ENCODE measurements around the gene TAS1R3.
"Not testable (repeated sequence)": the region's sequence is repeated elsewhere in the genome, so short reads cannot be mapped to it uniquely, and the experiment has no call there.

TAS1R3 gene

DNA sequence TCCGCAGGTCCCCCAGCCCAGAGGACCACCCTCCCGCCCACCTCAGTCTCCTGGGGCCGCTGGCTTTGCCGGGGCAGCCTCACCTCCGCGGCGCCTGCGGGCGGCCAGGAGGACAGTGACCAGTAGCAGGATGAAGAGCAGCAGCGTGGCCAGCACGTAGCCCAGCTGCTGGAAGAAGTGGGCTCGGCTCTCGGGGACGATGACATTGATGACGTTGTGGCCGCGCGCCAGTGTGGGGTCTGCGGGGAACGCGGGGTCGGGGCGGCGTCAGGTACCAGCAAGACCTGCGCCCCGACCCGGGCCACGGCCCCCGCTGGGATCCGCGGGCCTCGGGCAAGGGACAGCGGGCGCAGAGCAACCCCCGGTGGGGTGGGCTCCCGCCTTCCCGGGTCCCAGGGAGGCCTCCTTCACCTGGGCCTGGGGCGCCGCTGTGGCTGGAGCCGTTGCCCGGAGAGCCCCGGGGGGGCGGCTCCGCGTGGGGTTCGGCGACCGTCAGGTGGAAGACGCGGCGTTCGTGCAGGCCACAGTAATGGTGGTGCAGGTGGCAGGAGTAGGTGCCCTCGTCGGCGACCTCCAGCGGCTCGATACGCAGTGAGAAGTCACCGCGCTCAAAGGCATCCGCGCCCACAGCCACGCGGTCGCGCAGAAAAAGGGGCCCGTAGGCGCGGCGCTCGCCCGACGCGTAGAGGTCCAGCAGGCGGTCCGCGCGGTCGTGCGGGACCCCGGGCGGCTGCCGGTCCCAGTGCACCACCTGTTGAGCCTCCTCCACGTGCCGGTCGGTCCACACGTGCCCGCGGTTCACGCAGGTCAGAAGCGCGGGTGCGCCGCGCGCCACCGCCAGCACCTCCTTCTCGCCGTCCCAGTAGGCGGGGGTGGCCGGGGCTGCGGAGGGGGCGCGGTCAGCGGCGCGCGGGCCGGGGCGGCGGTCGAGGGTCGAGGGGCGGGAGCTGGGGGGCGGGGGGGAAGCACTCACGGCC is 23.5 kb downstream of the TAS1R3 start:
- DNase-seq = no peak

DNA sequence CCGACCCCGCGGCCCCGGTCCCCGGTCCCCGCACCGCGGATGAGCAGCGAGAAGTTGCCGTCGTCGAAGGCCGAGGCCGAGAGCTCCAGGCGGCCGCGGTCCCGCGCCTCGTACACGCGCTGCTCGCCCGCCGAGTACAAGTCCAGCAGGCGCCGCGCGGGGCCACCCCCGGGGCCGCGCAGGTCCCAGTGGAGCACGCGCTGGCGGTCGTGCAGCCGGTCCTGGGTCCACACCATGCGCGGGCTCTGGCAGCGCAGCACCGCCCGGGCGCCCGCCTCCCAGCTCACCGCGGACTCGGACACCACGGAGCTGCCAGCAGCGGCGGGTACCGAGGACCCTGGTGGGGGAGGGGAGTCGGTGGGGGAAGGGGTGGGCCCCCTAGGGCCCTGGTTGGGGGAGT is 24.3 kb downstream of the TAS1R3 start:
- DNase-seq = no peak

DNA sequence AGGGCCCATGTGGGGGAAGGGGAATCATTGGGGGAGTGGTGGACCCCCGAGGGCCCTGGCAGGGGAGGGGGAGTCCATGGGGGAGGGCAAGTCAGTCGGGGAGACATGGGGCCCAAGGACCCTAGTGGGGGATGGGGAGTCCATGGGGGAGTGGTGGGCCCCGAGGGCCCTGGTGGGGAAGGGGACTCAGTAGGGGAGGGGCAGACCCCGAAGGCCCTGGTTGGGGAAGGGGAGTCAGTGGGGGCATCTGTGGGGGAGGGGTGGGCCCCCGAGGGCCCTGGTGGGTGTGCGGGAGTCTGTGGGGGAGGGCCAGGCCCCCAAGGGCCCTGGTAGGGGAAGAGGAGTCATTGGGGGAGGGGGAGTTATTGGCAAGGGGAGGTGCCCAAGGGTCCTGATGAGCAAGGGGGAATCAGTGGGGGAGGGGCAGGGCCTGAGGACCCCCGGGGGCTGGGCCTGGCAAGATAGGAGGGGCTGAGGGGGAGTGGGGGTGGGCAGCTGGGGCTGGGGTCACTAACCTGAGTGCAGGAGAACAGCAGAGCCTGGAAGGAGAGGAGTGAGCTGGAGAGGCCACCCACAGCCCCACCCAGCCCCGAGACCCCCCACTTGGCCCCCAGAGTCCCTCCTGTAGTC is 25.2 kb downstream of the TAS1R3 start:
- DNase-seq = no peak

DNA sequence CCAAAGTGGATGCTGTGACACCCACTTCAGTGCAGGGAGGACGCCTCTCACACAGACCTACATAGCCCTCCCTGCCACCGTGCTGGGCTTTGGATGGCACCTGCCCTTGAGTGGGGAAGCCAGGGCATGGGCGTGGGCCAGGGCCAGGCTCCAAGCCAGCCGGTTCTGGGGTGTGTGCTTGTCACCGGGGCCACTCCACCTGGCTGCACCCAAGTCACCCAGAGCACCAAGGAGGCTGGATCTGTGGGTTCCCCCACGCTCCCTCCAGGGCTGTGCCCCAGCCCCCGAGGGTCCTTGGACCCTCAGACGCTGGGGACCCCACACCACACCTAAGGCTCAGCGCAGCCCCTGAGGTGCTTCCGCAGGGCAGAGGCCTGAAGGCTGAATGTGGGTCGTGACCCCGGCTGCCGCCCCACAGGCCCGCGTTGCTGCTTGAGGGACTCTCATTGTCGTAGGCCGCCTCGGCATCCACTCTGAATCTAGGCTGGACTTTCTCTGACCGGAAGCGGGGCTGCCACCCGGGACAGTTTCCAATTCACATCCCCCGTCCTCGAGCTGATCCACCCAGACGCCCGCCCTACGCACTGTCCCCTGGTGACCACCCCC is 25.8 kb downstream of the TAS1R3 start:
- peak; percentile 16 for DNase-seq

DNA sequence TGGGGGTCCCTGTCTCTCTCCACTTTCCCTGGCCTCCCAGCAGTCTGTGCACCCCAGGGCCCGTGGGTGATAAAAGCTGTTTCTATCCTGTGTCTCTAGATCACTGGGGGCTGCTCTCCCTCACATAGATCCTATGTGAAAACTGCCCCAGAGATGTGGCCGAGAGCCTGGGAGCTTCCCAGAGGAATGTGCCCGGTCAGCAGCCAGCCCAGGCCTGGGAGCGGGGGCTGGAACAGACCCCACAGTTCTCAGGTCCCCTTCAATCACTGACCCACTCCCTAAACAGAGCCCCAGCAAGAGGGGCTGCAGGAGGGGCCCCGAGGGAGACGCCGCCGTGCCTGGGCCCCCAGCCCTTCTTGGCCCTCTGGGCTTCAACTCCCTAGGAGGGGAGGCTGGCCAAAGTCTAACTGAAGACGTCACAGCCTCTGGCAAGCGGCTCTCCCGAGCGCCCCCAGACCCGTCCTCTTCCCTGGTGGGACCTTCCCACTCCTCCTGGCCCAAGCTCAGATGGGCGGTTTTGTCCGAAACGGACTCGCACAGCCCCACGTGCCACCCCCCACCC is 26.9 kb downstream of the TAS1R3 start:
- DNase-seq = no peak

DNA sequence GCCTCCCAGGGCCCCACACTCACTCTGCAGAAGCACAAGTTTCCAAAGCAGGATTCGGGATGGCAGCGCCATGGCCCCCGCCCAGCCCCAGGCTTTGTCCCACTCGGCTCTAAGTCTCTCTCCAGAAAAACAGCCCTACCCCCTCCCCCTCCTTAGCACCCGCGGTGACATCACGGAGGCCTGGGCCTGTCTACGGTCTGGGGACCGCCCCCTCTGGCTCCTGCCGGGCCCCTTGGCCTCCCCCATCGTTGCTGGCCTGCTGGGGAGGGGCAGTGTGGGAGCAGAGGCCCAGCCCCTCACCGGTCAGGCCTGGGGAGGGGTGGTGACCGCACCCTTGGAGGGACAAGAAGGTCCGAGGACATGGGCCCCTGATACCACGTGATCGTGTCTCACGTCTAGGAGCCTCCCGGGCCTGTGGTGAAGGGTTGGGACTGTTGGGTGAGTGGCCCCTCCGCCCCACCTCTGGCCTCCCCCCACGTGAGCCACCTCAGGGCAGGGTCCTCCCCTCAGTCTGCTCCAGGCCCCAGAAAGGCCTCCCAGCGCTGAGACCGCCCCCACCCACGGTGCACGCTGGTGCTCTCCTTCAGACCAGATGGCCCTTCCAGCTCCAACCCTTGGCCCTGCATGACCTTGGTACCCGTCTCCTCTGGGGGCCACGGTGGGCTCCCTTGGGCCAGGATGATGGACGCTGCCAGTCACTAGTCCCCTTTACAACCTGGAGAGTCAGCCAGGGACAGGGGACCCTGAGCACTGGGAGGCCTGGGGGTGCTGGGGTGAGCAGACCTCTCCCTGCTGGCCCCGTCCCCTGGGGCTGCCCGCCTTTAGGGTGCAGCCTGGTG is 27.6 kb downstream of the TAS1R3 start, which contains the start of gene MXRA8:
MXRA8 (minus strand) TSS at position 123 of the 839 bp plus-strand sequence; CDS start at position 72, 51 bp downstream.
- DNase-seq = no peak

DNA sequence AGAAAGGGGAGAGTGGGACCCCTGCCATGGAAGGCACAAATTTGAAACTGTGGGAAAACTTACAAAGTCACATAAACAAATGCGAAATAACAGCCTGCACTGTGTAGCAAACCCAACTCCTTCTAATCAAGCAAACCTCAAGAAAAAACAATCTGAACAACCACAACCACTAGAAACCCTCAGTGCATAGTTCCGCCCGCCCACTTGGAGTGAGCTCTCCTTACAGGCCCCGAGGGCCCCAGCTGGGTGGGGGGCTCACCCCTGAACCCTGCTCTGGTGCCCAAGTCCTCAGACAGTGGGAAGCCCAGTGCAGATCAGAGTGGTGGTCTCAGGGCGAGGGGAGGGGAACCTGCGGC is 28.2 kb downstream of the TAS1R3 start:
- DNase-seq = no peak

DNA sequence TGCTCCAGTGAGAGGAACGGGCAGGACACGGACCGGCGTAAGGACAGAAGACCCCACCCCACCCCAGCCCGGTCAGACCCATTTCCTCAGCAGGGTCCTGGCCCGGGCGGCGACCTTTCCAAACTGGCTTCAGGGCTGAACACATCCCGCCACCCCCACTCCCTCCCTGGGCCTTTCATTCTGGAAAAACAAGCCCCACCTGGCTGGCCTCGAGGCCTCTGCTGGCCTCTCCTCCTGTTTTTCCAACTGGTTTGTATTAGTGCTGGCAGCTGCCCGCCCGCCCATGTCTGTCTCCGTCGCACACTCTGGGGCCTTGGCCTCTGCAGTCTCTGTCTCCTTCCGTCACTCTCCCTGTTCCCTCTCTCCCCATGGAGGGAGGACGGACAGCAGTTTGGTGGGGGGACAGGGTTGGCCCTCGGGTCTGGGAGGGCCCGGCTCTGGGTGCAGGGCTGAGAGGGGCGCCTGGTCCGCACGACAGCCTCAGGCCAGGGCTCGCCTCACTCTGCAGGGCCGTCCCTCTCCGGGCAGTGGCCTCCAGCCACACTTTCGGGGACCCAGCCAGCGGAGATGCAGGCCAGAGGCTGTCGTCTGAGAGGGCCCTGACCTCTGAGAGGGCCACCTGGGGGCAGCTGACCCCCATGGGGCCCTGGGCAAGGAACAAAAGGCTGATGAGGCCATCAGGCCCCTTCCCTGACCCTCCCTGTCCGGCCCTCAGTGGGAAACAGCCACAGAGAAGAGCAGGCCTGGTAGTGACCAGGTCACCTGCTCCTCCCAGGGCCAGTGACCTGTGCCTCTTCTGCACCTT is 28.8 kb downstream of the TAS1R3 start:
- no peak for DNase-seq

DNA sequence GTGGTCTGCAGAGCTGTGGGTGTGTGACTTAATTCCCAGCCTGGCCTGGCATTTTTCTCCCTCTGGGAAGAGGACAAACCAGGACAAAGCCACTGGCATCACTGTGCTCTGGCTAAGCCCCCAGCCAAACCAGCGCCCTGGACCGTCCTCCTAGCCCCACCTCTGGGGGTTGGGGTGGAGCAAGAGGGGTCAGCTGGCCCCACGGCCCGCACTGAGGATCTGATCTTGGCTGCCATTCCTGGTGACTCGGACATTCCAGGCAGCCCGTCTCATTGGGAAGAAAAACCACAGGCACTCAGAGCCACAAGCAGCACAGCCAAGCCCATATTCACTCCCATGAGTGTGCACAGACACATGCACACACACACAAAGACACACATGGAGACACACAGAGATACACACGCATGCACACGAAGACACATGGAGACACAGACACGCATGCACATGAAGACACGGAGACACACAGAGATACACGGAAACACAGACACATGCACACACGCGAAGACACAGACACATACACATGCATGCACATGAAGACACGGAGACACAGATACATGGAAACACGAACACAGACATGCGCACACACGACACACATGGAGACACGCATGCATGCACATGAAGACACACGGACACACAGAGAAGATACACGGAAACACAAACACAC is 29.6 kb downstream of the TAS1R3 start:
- no peak for DNase-seq

DNA sequence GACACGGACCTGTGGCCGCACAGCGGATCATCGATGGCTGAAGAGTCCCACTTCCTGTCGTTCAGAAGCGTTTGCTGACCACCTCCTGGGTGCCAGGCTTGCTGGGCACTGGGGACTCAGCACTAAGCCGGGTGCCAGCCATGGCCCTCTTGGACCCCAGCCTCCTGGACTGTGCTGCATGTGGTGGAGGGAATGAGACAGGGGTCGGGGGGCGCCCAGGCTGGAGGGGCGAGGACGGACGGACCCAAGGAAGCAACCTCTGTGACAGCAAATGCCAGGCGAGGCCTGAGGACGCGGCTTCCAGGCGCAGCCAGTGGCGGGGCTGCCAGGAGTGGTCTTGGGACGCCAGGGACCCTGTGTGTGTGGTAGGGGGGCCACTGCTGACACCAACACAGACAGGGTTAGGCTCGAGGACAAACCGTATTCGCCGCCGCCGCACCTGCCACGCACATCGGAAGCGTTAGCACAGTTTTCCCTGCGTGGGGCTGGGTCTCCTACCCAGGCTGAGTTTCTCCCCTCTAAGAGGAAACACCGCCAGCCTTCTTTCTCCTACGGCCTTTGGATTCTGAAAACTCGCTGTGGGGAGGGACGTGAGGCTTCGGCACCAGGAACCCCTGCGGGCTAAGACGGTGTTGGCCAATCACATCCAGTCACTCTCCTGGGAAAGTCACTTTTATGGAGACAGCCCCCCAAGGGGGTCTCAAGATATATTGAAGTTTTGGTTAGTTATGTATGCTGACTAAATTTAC is 30.3 kb downstream of the TAS1R3 start:
- no peak for DNase-seq

DNA sequence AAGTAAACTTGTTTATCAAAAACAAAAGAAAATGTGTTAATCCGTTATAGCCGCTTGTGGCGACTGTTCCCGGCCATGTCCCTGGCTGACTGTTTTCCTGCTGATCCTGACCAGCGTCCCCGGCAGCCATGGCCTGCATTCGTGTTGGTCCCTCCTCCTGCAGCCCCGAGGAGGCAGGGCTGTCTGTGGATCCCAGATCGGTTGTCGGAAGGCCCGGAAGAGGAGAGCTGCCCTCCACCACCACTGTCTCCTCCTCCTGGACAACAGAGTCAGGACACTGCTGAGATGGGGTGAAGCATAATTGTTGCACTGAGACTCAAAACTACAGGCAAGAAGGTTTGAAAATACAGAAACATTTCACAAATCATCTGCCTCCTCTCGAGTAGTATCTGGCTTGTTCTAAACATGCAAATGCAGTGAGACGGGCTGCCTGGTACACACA is 30.9 kb downstream of the TAS1R3 start:
- DNase-seq = no peak

DNA sequence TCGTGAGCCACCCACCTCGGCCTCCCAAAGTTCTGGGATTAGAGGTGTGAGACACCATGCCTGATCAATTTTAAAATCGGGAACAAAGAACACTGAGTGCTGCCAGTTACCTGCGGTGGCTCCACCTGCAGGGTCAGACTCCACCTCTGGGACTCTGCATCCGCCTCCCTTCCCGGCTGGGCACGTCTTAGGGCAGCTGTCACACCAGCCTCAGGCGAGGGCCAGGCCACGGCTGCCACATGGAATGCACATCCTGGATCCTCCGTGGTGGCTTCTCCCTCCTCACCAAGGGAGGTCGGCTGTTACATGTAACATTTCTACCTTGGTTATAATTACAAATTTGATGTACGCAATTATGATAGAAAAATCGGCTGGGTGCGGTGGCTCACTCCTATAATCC is 33.2 kb downstream of the TAS1R3 start:
- no peak for DNase-seq

DNA sequence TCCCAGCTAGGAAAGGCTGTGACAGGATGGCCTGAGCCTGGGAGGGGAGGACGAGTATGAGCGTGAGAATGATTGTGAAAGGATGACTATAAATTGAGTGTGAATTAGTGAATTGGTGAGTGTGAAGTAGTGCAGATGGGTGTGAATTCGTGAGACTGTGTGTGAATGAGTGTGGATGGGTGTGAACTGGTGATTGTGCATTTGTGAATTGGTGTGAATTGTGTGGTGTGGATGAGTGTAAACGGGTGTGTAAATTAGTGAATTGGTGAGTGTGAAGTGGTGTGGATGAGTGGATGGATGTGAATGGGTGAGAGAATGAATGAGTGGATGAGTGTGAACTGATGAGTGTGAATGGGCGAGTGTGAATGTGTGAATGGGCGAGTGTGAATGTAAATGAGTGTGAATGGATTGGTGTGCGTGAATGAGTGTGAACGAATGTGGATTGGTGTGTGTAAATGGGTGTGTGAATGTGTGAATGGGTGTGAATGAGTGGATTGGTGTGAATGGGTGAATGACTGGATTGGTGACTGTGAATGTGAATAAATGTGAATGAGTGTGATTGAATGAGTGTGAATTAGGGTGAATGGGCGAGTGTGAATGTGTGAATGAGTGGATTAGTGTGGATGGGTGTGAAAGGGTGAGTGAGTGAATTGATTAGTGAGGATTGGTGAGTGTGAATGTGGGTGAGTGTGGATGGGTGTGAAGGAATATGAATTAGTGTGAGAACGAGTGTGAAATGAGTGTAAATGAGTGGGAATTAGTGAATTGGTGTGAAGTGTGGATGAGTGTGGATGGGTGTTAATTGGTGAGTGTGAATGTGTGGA is 35.0 kb downstream of the TAS1R3 start:
- no peak for DNase-seq

DNA sequence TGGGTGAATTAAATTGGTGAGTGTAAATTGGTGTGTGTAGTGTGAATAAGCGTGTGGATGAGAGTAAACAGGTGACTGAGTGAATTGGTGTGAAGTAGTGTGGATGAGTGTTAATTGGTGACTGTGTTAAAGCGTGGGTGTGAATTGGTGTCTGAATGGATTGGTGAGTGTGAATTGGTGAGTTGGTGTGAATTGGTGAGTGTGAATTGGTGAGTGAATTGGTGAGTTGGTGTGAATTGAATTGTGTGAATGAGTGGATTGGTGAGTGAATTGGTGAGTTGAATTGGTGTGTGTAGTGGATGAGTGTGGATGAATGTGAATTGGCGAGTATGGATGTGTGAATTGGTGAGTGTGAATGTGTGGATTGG is 35.6 kb downstream of the TAS1R3 start:
- DNase-seq = no peak

DNA sequence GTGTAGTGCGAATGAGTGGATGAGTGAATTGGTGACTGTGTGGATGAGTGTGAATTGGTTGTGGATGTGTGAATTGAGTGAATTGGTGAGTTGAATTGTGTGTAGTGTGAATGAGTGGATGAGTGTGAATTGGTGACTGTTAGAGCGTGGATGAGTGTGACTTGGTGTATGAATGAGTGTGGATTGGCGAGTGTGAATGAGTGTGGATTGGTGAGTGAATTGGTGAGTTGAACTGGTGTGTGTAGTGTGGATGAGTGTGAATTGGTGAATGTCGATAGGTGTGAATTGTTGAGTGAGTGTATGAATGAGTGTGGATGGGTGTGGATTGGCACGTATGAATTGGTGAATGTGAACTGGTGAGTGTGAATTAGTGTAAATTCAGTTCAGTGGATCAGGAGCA is 36.2 kb downstream of the TAS1R3 start:
- no peak for DNase-seq

DNA sequence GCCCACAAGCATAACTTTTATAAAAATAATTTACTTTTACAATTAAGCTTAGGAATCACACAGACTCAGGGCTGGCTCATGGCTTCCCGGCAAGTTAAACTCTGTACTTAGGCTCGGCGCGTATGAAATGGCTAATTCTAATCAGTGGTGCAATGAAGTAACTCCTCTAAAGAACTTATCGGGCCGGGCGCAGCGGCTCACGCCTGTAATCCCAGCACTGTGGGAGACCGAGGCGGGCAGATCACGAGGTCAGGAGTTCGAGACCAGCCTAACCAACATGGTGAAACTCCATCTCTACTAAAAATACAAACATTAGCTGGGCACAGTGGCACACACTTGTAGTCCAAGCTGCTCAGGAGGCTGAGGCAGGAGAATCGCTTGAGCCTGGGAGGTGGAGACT is 39.0 kb downstream of the TAS1R3 start:
- DNase-seq = not testable (repeated sequence)

DNA sequence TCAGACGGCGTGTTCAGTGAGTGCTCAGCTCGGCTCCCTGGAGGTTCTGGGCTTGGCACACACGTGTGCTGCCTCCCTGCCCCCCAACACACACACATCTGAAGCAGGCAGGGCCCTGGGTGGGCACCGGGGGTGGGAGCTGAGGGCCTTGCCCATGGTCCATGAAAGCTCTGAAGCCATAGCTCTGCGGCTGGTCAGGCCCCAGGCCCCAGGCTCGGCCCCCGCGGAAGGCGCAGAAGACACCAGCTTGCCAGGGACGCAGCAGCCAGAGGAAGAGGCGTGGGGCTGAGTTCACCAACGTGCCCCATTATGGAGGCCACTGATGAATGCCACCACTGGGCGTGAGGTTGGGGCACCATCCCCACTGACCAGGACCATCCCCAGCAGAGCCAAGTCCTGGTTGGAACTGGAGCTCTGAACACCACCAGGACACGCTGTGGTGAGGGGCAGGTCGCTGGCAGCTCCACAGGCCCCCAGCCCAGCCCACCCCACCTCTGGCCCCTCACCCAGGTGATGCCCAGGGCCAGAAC is 39.8 kb downstream of the TAS1R3 start:
- DNase-seq = no peak

DNA sequence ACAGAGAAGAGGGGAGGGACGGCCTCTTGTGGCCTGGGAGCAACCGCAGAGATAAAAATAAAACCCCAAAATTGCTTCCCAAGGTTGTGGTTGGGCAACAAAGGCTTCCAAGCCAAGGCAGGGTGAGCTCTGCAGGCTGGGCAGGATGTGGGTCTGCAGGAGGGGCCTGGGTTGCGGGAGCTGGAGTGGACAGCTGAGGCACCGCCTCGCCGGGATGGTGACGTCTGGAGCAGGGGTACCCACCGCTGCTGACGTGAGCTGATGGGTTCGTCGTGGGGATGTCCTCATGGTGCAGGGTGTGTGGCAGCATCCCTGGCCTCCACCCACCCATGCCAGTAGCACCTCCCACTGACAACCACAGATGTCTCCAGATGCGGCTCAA is 40.3 kb downstream of the TAS1R3 start:
- DNase-seq = peak; percentile 79

All from hematopoietic multipotent progenitor cell treated with erythropoietin and hydrocortisone succinate and interleukin-3 and kit ligand, for 8 days (in vitro differentiated cells).